Measurements from ENCODE around the gene CCDC197.

DNA sequence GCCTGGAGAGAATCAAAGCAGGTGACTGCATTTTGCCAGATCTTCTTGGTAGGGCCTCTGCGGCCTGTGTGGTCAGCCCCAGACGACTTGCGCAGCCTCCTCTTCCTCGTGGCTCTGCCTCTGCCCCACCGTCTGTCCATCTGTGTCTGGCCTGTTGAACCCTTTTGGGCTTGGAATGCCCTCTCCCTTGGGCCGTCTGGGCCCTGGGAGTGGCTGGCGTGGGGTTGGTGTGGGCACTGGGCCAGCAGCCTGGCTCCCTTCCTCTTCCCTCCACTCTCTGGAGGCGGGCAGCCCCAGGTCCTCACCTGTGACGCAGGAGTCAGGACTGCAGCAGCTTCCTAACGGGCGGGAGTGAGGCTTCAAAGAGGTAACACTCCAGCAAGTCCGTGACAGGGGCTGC is 9.7 kb upstream of the CCDC197 start:
- TF ChIP-seq, protein P1, sequence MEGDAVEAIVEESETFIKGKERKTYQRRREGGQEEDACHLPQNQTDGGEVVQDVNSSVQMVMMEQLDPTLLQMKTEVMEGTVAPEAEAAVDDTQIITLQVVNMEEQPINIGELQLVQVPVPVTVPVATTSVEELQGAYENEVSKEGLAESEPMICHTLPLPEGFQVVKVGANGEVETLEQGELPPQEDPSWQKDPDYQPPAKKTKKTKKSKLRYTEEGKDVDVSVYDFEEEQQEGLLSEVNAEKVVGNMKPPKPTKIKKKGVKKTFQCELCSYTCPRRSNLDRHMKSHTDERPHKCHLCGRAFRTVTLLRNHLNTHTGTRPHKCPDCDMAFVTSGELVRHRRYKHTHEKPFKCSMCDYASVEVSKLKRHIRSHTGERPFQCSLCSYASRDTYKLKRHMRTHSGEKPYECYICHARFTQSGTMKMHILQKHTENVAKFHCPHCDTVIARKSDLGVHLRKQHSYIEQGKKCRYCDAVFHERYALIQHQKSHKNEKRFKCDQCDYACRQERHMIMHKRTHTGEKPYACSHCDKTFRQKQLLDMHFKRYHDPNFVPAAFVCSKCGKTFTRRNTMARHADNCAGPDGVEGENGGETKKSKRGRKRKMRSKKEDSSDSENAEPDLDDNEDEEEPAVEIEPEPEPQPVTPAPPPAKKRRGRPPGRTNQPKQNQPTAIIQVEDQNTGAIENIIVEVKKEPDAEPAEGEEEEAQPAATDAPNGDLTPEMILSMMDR (IDR thresholded peaks at IDR 0.05; ENCODE audit: borderline replicate concordance, extremely low read depth, low read length, poor library complexity, severe bottlenecking), result no peak
- TF ChIP-seq EZH2 (IDR thresholded peaks at IDR 0.05; ENCODE audit: borderline replicate concordance, low read depth, low read length, severe bottlenecking), result no peak

All from DND-41 (cell line).